ENCODE measurements around the gene SP100. TPM values are rescaled to one million over a fixed set of nuclear protein-coding genes. Genes with fewer than 3 reads are reported as not detected.
A peak's percentile ranks its signal among the peaks of the same experiment; 100 is the strongest.
"Not testable (repeated sequence)": the region's sequence is repeated elsewhere in the genome, so short reads cannot be mapped to it uniquely, and the experiment has no call there.

SP100 gene
- total RNA-seq, 6 experiments from 2014 or later = 24.2 to 55.5 (median 46.8) TPM

GRCh38 chr2:230475143-230475542, 59.1 kb downstream of the SP100 start:
- ATAC-seq (no peak), DNase-seq (no peak)
- no peak for TF ChIP-seq CTCF (IDR thresholded peaks at IDR 0.05)
- TF ChIP-seq POLR2A (IDR thresholded peaks at IDR 0.05) = no peak
- Histone ChIP-seq H3K27ac (no peak overlapping the region), H3K4me1 (no peaks in the 10 kb centered on the region), H3K9me3 (peaks cover 0 to 2% (median 0%) of the 10 kb centered on the region in 4 donors), H3K27me3 (no peaks in the 10 kb centered on the region), H3K4me3 (no peak overlapping the region), H3K36me3 (peaks cover 0 to 8% (median 4%) of the 10 kb centered on the region in 4 donors)
- intact Hi-C loops (cut with DNase I) = no loop called here
- WGBS (ENCODE audit: insufficient coverage, low coverage, low lambda C conversion rate, missing lambda C conversion rate) = 100% methylated on average over 1 of the region's 1 CpG

GRCh38 chr2:230485801-230486341, 69.9 kb downstream of the SP100 start:
- Histone ChIP-seq H3K27me3 (no peaks in the 10 kb centered on the region), H3K9me3 (peaks cover 0 to 3% (median 0%) of the 10 kb centered on the region in 4 donors), H3K4me1 (no peaks in the 10 kb centered on the region), H3K36me3 (no peaks in the 10 kb centered on the region), H3K4me3 (no peak overlapping the region), H3K27ac (no peak overlapping the region)
- DNase-seq = no peak
- 89% methylated on average over 3 of the region's 4 CpGs for WGBS (ENCODE audit: insufficient coverage, low coverage, low lambda C conversion rate, missing lambda C conversion rate)
- peak in 1 of 4 donors; percentile 45 for ATAC-seq
- intact Hi-C loops (cut with DNase I) = no loop called here
- TF ChIP-seq POLR2A (IDR thresholded peaks at IDR 0.05) (no peak), CTCF (IDR thresholded peaks at IDR 0.05) (no peak)

GRCh38 chr2:230491219-230491618, 75.2 kb downstream of the SP100 start:
- H3K9me3 ChIP-seq; H3K4me1 ChIP-seq; H3K27me3 ChIP-seq; H3K4me3 ChIP-seq; DNase-seq; intact Hi-C loops (cut with DNase I); H3K27ac ChIP-seq: not testable (repeated sequence)
- ATAC-seq = peak in 1 of 4 donors; percentile 23
- peaks cover 0 to 13% (median 3%) of the 10 kb centered on the region in 4 donors for H3K36me3 ChIP-seq
- WGBS (ENCODE audit: insufficient coverage, low coverage, low lambda C conversion rate, missing lambda C conversion rate) = 46% methylated on average over 2 of the region's 2 CpGs

- Histone ChIP-seq H3K9me3 (no peaks in the 10 kb centered on the region), H3K27me3 (no peaks in the 10 kb centered on the region), H3K4me3 (no peak overlapping the region), H3K36me3 (peaks cover 0 to 13% (median 3%) of the 10 kb centered on the region in 4 donors), H3K27ac (no peak overlapping the region), H3K4me1 (peaks cover 0 to 3% (median 0%) of the 10 kb centered on the region in 4 donors)
- 8% methylated on average over 1 of the region's 1 CpG for WGBS (ENCODE audit: insufficient coverage, low coverage, low lambda C conversion rate, missing lambda C conversion rate)
- ATAC-seq (peak in 3 of 4 donors; percentile 22 to 75 (median 45)), DNase-seq (no peak)
- intact Hi-C loops (cut with DNase I) = no loop called here
- no peak for TF ChIP-seq CTCF (IDR thresholded peaks at IDR 0.05)
- no peak for TF ChIP-seq POLR2A (IDR thresholded peaks at IDR 0.05)
Observed at GRCh38 chr2:230492107-230492506, 76.1 kb downstream of the SP100 start.

- H3K4me3 ChIP-seq = no peak overlapping the region
- intact Hi-C loops (cut with DNase I) = no loop called here
- WGBS (ENCODE audit: insufficient coverage, low coverage, low lambda C conversion rate, missing lambda C conversion rate) = 100% methylated on average over 1 of the region's 1 CpG
- no peak overlapping the region for H3K27ac ChIP-seq
- TF ChIP-seq POLR2A (IDR thresholded peaks at IDR 0.05) = no peak
- no peak for TF ChIP-seq CTCF (IDR thresholded peaks at IDR 0.05)
- H3K9me3 ChIP-seq = no peaks in the 10 kb centered on the region
- ATAC-seq = peak in 2 of 4 donors; percentile 46 to 56
- H3K36me3 ChIP-seq = peaks cover 0 to 15% (median 6%) of the 10 kb centered on the region in 4 donors
- no peaks in the 10 kb centered on the region for H3K27me3 ChIP-seq
- no peak for DNase-seq
- H3K4me1 ChIP-seq = peaks cover 0 to 7% (median 1%) of the 10 kb centered on the region in 4 donors
Observed at GRCh38 chr2:230494980-230495379, 79.0 kb downstream of the SP100 start.

Measured in right lobe of liver (tissue), 6 donors.